ENCODE data around the gene TAC4. TPM values are rescaled to one million over a fixed set of nuclear protein-coding genes. Genes with fewer than 3 reads are reported as not detected.
A peak's percentile ranks its signal among the peaks of the same experiment; 100 is the strongest.

TAC4 gene
- total and polyA plus RNA-seq, 2 of the 13 experiments (the other 11 are each of a cell fraction or from before 2014, with no cell fraction given): not detected

DNA sequence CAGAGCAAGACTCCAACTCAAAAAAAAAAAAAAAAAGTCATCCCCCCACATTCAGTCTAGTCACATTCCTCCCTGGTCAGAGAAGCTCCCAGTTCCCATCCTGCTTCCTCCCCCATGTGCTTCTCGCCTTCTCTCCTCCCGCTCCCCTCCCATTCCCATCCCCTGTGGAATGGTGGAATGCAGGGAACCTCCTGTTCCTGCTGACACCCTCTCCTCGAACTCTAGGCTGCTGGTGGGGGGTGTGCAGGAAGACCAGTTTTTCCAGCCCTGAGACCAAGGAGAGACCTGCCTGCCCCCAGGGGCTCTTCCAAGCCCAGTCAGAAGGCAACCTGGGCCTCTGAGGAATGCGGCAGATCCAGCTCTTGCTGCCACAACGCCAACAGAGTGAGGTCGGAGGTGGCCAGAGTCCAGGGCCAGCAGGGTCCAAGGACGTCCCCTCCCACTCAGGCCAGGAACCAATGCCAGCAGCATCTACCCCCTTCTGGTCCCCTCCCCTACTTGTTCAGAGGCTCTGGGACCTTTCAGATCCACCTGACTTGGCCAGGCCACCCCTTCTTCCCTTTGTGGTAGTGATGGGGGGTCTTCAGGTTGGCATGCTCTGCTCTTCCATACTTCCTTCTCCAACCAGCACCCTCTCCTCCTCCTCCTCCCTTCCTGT, 39.3 kb upstream of the TAC4 start:
- ATAC-seq: peak; percentile 90
- peak overlapping the region; percentile 6 to 57 (median 29); a peak in 4 of 6 replicates for H3K4me3 ChIP-seq (replicated peaks in 1 of 3; ENCODE audit: insufficient read depth in 1 of 3, low read depth in 2 of 3, low read length in 3 of 3)
- CTCF ChIA-PET (ENCODE audit: low intra/inter-chr PET ratio, low total read pairs): no interaction called here
- H3K9ac ChIP-seq (ENCODE audit: insufficient read depth, low read depth, low read length): peak overlapping the region; percentile 51
- POLR2A ChIA-PET: interaction anchor here (0.7 to 1.3 kb wide), 10 partner anchors 8 to 225 kb away, joined by 3 to 5 read pairs (median 3); no protein-coding TSS in a partner anchor
- in situ Hi-C loops (cut with HindIII; ENCODE audit: extremely low pct_ligation_motif_present, low pct_unique_long_range_greater_than_20kb): no loop called here
- WGBS (ENCODE audit: low lambda C conversion rate): 3% methylated on average over 6 of the region's 7 CpGs
- H3K36me3 ChIP-seq (replicated peaks in 1 of 2; ENCODE audit: control insufficient read depth in 1 of 2, insufficient read depth in 2 of 2, low read length in 2 of 2): no peaks in the 10 kb centered on the region
- H3K27ac ChIP-seq (ENCODE audit: extremely low read length, insufficient read depth, low read length): peak overlapping the region; percentile 88
- H3K4me2 ChIP-seq (ENCODE audit: low read depth, low read length): peak overlapping the region; percentile 83
- H3K27me3 ChIP-seq (ENCODE audit: control insufficient read depth in 1 of 2, insufficient read depth in 2 of 2, low read length in 2 of 2): peaks cover 4 to 29% of the 10 kb centered on the region in 2 experiments; a peak in 3 of 5 replicates
- DNase-seq (ENCODE audit: low spot score): peak; percentile 90
- peak; percentile 98 for FAIRE-seq
- no TSS peak for BruUV-seq (replicated peaks)
- H3K79me2 ChIP-seq (ENCODE audit: insufficient read depth, low read length): no peaks in the 10 kb centered on the region
- H2AFZ ChIP-seq (ENCODE audit: low read length): no peak overlapping the region
- H3K4me1 ChIP-seq (ENCODE audit: insufficient read depth, low read length): peaks cover 39% of the 10 kb centered on the region
- H3K9me3 ChIP-seq (ENCODE audit: low read length): no peaks in the 10 kb centered on the region
- no peaks in the 10 kb centered on the region for H4K20me1 ChIP-seq (ENCODE audit: insufficient read depth, low read length)
- intact Hi-C loops (cut with micrococcal nuclease; ENCODE audit: unreplicated experiment): no loop called here
- TF ChIP-seq, protein P1, sequence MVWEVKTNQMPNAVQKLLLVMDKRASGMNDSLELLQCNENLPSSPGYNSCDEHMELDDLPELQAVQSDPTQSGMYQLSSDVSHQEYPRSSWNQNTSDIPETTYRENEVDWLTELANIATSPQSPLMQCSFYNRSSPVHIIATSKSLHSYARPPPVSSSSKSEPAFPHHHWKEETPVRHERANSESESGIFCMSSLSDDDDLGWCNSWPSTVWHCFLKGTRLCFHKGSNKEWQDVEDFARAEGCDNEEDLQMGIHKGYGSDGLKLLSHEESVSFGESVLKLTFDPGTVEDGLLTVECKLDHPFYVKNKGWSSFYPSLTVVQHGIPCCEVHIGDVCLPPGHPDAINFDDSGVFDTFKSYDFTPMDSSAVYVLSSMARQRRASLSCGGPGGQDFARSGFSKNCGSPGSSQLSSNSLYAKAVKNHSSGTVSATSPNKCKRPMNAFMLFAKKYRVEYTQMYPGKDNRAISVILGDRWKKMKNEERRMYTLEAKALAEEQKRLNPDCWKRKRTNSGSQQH (CRISPR knock-in tag; IDR thresholded peaks at IDR 0.05; ENCODE audit: low read depth): no peak
- TF ChIP-seq KLF11 (CRISPR knock-in tag; IDR thresholded peaks at IDR 0.05) (no peak), MEIS1 (CRISPR knock-in tag; IDR thresholded peaks at IDR 0.05; ENCODE audit: borderline replicate concordance) (peak; percentile 75; the same call in 1 of the 2 replicates), RELA (CRISPR knock-in tag; IDR thresholded peaks at IDR 0.05) (no peak), WIZ (CRISPR knock-in tag; IDR thresholded peaks at IDR 0.05) (0 out of 2 replicates have a peak, but pooled peaks have one; percentile 26), ZFP90 (CRISPR knock-in tag; IDR thresholded peaks at IDR 0.05; ENCODE audit: borderline replicate concordance) (peak; percentile 90; the same call in 1 of the 2 replicates), ZSCAN12 (CRISPR knock-in tag; IDR thresholded peaks at IDR 0.05) (no peak), TCF7L2 (IDR thresholded peaks at IDR 0.05; ENCODE audit: low read depth, low read length) (no peak), ZIK1 (CRISPR knock-in tag; IDR thresholded peaks at IDR 0.05; ENCODE audit: borderline replicate concordance, low read depth) (0 out of 2 replicates have a peak, but pooled peaks have one; percentile 32)
- TF ChIP-seq, protein P2, sequence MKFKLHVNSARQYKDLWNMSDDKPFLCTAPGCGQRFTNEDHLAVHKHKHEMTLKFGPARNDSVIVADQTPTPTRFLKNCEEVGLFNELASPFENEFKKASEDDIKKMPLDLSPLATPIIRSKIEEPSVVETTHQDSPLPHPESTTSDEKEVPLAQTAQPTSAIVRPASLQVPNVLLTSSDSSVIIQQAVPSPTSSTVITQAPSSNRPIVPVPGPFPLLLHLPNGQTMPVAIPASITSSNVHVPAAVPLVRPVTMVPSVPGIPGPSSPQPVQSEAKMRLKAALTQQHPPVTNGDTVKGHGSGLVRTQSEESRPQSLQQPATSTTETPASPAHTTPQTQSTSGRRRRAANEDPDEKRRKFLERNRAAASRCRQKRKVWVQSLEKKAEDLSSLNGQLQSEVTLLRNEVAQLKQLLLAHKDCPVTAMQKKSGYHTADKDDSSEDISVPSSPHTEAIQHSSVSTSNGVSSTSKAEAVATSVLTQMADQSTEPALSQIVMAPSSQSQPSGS (CRISPR knock-in tag; IDR thresholded peaks at IDR 0.05): peak; percentile 89
- TF ChIP-seq, protein P3, sequence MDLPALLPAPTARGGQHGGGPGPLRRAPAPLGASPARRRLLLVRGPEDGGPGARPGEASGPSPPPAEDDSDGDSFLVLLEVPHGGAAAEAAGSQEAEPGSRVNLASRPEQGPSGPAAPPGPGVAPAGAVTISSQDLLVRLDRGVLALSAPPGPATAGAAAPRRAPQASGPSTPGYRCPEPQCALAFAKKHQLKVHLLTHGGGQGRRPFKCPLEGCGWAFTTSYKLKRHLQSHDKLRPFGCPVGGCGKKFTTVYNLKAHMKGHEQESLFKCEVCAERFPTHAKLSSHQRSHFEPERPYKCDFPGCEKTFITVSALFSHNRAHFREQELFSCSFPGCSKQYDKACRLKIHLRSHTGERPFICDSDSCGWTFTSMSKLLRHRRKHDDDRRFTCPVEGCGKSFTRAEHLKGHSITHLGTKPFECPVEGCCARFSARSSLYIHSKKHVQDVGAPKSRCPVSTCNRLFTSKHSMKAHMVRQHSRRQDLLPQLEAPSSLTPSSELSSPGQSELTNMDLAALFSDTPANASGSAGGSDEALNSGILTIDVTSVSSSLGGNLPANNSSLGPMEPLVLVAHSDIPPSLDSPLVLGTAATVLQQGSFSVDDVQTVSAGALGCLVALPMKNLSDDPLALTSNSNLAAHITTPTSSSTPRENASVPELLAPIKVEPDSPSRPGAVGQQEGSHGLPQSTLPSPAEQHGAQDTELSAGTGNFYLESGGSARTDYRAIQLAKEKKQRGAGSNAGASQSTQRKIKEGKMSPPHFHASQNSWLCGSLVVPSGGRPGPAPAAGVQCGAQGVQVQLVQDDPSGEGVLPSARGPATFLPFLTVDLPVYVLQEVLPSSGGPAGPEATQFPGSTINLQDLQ (CRISPR knock-in tag; IDR thresholded peaks at IDR 0.05): no peak; the same call in 1 of the 2 replicates
- TF ChIP-seq, protein P4, sequence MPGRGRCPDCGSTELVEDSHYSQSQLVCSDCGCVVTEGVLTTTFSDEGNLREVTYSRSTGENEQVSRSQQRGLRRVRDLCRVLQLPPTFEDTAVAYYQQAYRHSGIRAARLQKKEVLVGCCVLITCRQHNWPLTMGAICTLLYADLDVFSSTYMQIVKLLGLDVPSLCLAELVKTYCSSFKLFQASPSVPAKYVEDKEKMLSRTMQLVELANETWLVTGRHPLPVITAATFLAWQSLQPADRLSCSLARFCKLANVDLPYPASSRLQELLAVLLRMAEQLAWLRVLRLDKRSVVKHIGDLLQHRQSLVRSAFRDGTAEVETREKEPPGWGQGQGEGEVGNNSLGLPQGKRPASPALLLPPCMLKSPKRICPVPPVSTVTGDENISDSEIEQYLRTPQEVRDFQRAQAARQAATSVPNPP (CRISPR knock-in tag; IDR thresholded peaks at IDR 0.05): peak; percentile 75; the same call in 1 of the 2 replicates
- TF ChIP-seq, protein P5, sequence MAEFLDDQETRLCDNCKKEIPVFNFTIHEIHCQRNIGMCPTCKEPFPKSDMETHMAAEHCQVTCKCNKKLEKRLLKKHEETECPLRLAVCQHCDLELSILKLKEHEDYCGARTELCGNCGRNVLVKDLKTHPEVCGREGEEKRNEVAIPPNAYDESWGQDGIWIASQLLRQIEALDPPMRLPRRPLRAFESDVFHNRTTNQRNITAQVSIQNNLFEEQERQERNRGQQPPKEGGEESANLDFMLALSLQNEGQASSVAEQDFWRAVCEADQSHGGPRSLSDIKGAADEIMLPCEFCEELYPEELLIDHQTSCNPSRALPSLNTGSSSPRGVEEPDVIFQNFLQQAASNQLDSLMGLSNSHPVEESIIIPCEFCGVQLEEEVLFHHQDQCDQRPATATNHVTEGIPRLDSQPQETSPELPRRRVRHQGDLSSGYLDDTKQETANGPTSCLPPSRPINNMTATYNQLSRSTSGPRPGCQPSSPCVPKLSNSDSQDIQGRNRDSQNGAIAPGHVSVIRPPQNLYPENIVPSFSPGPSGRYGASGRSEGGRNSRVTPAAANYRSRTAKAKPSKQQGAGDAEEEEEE (CRISPR knock-in tag; IDR thresholded peaks at IDR 0.05; ENCODE audit: borderline replicate concordance): no peak

Data from HepG2 (cell line).